AG20443 (cell line): ENCODE results near the gene TTC32.
"Not testable (repeated sequence)": the region's sequence is repeated elsewhere in the genome, so short reads cannot be mapped to it uniquely, and the experiment has no call there.

Source experiments
- DNase-seq: peaks from one replicate; pipeline ENCODE4 v3.0.0; 2012; ENCODE audit warnings: low spot score, mixed read lengths

TTC32 gene

GRCh38 chr2:19901442-19902215 is at the start of gene TTC32:
Gene TTC32 (minus strand): TSS chr2:19901983. CDS start chr2:19901854, 129 bp downstream.
- DNase-seq, result peak; percentile 98

DNA sequence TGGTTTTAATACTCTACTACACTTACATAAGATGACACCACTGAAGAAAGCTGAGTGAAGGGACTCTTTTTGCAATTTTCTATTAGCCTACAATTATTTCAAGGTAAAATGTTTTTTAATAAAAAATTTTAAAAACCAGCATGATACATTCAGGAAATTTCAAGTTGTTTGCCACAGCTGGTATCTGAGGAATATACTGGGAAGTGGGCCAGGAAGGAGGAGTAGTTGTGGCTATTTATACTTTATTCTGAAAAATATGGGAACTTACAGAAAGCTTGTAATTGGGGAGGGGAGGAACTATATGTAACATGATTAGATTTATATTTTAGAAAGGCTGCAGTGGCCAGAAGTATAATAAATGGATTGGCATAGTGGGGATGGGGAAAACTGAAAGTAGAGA is 47.3 kb upstream of the TTC32 start:
- DNase-seq, result peak; percentile 49

- no peak for DNase-seq
Measured at GRCh38 chr2:19947184-19947940, 45.6 kb upstream of the TTC32 start.

DNA sequence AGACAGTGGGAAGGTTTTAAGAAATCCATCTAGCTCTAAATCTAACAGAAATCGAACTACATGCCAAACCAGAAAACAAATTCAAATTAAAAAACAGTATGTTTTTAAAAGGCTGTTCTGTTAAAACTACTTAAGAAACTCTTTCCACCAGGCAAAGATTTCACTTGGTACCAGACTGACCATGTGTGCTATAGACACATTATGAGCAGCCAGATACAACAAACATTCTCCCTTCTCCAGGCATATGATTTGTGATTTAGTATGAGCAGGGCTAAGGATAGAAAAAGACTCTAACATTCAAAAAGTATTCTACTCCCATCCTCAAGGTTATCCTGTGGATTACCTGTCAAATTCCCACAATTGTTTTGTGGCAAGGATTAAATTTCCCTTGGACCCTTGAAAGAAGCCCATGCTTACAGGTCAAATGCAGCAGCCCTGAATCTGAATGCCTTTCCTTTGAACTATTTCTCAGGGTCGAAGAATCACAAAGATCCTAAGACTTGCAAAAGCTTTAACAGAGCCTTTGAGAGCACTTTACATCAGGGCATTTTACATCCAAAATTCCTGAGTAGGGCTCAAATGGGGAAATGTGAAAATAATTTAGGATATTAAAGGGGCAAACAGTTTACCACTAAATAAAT is 42.5 kb upstream of the TTC32 start:
- DNase-seq, result no peak

DNA sequence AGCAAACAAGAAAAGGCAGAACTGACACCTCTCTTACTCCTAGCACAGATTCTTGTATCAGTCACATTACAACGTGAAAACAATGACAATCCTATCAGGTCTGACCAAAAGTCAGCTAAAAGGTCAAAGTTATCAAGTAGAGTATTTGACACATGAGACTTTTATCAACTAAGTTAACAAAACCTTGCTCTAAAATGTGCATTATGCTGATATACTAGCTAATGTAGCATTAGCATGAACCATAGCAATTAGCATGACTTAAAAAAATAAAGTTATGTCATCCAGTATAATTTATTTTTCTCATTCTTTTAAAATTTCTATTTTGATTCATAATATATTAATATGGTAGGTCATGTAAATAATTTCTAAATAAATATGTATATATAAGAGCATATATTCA is 41.4 kb upstream of the TTC32 start:
- no peak for DNase-seq

DNA sequence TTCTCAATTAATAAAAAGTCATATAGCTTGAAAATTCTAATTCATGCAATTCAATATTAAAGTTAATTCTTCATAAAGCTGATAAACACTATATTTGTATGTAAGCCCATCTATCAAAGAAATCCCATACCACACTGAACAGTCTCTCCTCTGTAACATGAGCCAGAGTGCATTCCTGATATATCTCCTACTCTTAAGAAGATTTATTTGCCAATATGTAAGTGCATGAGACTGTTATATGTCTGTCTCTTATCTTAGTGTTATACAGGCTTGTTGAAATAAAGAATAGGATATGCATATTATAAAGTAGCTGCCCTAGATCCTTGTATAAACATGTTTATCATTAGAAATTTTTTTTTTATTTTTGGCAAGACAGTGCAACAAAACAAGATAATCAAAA is 40.4 kb upstream of the TTC32 start:
- DNase-seq, result no peak

GRCh38 chr2:19937004-19937403 is 35.2 kb upstream of the TTC32 start:
- DNase-seq, result no peak

- DNase-seq, result no peak
Measured at GRCh38 chr2:19936203-19936602, 34.4 kb upstream of the TTC32 start.

DNA sequence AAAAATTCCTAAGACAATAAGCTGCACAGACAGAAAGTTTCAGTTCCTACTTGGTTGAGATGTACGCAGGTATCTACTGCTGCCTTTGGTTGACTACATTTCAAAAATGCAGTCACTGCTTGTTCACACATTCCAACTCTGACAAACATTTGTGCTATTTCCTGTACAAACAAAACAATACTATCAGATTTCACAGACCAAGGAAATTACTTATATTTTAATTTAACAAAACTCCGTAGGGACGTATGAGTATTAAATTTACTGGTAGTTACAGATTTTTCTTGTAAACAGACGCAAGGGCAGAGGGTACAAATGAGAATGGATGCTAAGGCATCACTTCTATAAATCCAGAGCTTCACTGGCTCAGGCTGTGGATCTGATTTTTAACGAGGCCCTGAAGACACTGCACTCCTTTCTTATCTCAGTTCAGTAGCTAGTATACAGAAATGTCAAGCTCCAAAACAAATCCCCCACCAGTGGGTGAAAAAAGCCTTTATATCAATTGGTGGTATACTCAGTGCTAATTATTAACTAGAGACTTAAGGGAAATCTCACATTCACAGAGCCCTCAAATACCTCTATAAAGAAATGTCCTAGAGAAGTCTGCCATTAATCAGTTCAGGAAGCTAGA is 31.7 kb upstream of the TTC32 start:
- peak; percentile 65 for DNase-seq

DNA sequence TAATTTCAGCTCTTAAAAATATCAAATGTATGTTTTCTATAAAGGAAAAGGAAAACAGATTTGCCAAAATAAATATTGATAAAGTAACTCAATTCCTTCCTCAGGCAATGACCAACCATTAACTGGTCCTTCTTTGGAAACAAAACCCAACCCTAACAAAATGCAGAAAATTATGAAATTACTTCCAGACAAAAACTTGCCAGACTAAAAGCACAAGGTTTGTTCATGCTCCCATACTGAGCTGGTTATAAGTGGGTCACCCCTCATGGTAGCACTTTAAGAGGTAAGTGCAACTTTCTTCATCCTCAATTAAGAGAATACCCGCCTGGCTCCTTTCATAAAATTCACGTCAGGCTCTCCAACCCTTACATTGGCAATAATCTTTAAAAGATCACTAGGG is 31.1 kb upstream of the TTC32 start:
- DNase-seq, result no peak

DNA sequence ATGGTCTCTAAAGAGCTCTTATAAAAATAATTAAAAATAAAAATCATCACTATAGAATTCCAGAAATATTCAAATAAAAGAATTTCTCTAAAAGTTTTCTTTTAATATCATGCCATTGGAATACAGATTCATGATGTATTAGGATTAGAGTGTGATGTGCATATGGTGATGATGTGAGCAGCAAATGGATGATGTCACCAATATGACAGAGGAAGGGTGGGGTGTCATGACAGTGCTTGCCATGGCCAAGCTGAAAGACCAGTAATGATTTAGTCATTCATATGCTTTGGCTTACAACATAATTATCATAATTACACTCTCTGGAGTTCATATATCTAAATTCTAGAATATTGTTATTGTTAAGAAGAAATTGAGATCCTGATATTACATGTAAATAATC is 27.4 kb upstream of the TTC32 start:
- no peak for DNase-seq

DNA sequence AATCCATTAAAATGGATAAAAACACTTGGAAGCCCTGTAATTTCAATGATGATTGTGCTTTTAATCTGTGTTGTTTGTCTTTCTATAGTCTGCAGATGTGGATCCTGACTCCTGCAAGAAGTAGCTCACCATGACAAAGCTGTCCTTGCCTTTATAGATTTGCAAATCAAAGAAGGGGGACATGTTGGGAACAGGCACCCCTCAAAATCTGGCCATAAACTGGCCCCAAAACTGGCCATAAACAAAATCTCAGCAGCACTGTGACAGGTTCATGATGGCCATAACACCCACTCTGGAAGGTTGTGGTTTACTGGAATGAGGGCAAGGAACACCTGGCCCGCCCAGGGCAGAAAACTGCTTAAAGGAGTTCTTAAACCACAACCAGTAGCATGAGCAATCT is 26.0 kb upstream of the TTC32 start:
- DNase-seq, result not testable (repeated sequence)

DNA sequence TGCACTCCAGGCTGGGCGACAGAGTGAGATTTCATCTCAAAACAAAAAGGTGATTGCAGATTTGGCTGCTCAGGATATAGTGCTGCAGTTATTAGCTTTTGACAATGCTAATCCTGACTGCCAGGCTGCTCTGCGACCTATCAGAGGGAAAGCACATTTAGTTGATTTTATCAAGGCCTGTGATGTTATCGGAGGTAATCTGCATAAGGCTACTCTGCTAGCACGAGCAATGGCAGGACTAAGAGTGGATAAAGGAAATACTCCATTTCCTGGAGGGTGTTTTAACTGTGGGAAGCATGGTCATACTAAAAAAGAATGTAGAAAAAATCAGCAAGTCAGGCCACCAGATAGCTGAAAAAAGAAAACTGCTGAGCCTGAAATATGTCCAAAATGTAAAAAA is 22.7 kb upstream of the TTC32 start:
- DNase-seq, result not testable (repeated sequence)

DNA sequence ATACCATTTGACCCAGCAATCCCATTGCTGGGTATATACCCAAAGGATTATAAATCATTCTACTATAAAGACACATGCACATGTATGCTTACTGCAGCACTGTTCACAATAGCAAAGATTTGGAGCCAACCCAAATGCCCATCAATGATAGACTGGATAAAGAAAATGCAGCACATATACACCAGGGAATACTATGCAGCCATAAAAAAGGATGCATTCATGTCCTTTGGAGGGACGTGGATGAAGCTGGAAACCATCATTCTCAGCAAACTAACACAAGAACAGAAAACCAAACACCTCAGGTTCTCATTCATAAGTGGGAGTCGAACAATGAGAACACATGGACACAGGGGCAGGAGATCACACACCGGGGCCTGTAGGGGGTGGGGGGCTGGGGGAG is 20.4 kb upstream of the TTC32 start:
- DNase-seq, result not testable (repeated sequence)

- no peak for DNase-seq
Measured at GRCh38 chr2:19916385-19916950, 14.7 kb upstream of the TTC32 start.

- DNase-seq, result no peak
Measured at GRCh38 chr2:19914266-19914975, 12.6 kb upstream of the TTC32 start.

- DNase-seq, result peak; percentile 60
Measured at GRCh38 chr2:19911808-19912509, 10.2 kb upstream of the TTC32 start.

GRCh38 chr2:19902216-19902740 is 495 bp upstream of the TTC32 start:
- DNase-seq, result peak; percentile 34

- no peak for DNase-seq
Measured at GRCh38 chr2:19900931-19901441, 797 bp downstream of the TTC32 start.
